NCI-H1105 treated with DMSO at 0.1 percent for 48 hours (cell line): Measurements from ENCODE around the gene CSTB.

Source experiments
- DNase-seq: peaks from one replicate; lab custom pipeline; 2025; lab: John Stamatoyannopoulos, UW

CSTB gene

GRCh38 chr21:43767498-43767983, 8.6 kb downstream of the CSTB start:
- DNase-seq, result no peak

GRCh38 chr21:43766734-43767497, 9.2 kb downstream of the CSTB start:
- no peak for DNase-seq

GRCh38 chr21:43764576-43765495, 11.3 kb downstream of the CSTB start:
- no peak for DNase-seq

GRCh38 chr21:43763901-43764523, 12.1 kb downstream of the CSTB start:
- no peak for DNase-seq

GRCh38 chr21:43762303-43763128, 13.6 kb downstream of the CSTB start:
- DNase-seq, result no peak

GRCh38 chr21:43761886-43762285, 14.2 kb downstream of the CSTB start:
- DNase-seq, result no peak

GRCh38 chr21:43760391-43760958, 15.6 kb downstream of the CSTB start:
- DNase-seq, result no peak

GRCh38 chr21:43759651-43760050, 16.5 kb downstream of the CSTB start:
- DNase-seq, result no peak

GRCh38 chr21:43758811-43759210, 17.3 kb downstream of the CSTB start:
- DNase-seq, result no peak

GRCh38 chr21:43758111-43758641, 17.9 kb downstream of the CSTB start:
- DNase-seq, result no peak

- no peak for DNase-seq
Measured at GRCh38 chr21:43757601-43758000, 18.5 kb downstream of the CSTB start.

- DNase-seq, result no peak
Measured at GRCh38 chr21:43755820-43756594, 20.1 kb downstream of the CSTB start.

- no peak for DNase-seq
Measured at GRCh38 chr21:43754948-43755781, 20.9 kb downstream of the CSTB start.

- DNase-seq, result no peak
Measured at GRCh38 chr21:43753439-43753799, 22.7 kb downstream of the CSTB start.

- no peak for DNase-seq
Measured at GRCh38 chr21:43752758-43753438, 23.2 kb downstream of the CSTB start.

- no peak for DNase-seq
Measured at GRCh38 chr21:43751955-43752591, 24.0 kb downstream of the CSTB start.

- DNase-seq, result no peak
Measured at GRCh38 chr21:43750339-43751033, 25.6 kb downstream of the CSTB start.
